K562 (cell line): Measurements from ENCODE around the gene LSP1. TPM values are rescaled to one million over a fixed set of nuclear protein-coding genes. Genes with fewer than 3 reads are reported as not detected.

Experiments
- ATAC-seq: fragments of 200-7000 bp; cut with Tn5 transposase; 3 replicates; pipeline ENCODE4 v1.9.1; 2020; ENCODE audit warnings: moderate library complexity
- BruUV-seq: library from RNA; stranded (reverse); fragments of 400-500 nt; replicated peaks from 2 replicates; lab custom pipeline; 2021; lab: Mats Ljungman, UMichigan
- CTCF ChIA-PET: fragments of 300-600 bp; formaldehyde crosslinking; extraction: SDS; loops from one replicate; lab custom pipeline; 2021; ENCODE audit warnings: low intra/inter-chr PET ratio; lab: Yijun Ruan, JAX
- POLR2A ChIA-PET: fragments of 300-600, 350-650 bp; sonication (Branson Sonifier 250); formaldehyde crosslinking; extraction: SDS; loops from one replicate; lab custom pipeline; 2021; ENCODE audit warnings: antibody characterized with exemption, inconsistent platforms; lab: Yijun Ruan, JAX
- DNase-seq, 4 experiments: peaks; one replicate each; pipeline versions ENCODE4 v3.0.0 to v3.0.0-alpha.2; 2011 to 2018; ENCODE audit warnings: low spot score in 3 of 4, mixed read lengths in 3 of 4; ENCODE audit errors: extremely low read depth in 1 of 4
- FAIRE-seq: peaks from 2 replicates; lab custom pipeline; 2011; peaks lifted over from hg19 to GRCh38; lab: Jason Lieb, UNC
- H2AFZ ChIP-seq: 2 replicates; pipeline ENCODE4 v1.6.0; 2011; ENCODE audit warnings: low read depth, low read length, control low read depth, inconsistent platforms
- H3K27ac ChIP-seq: fragments of 200-600 bp; 3 replicates; pipeline ENCODE4 v1.8.0; 2011; ENCODE audit warnings: low read depth, mild to moderate bottlenecking, control low read depth, inconsistent platforms, low read length, moderate library complexity, mixed read lengths; ENCODE audit errors: extremely low read depth
- H3K27me3 ChIP-seq, 2 experiments: fragments of 300-600 bp in 1 of 2; 2 replicates in 1 of 2; 3 replicates in 1 of 2; pipeline versions ENCODE4 v1.6.0 to v1.8.0; 2011; ENCODE audit warnings: inconsistent platforms in 2 of 2, low read length in 2 of 2, mild to moderate bottlenecking in 1 of 2, mixed read lengths in 1 of 2, moderate library complexity in 1 of 2; ENCODE audit not compliant: control insufficient read depth in 2 of 2, insufficient read depth in 2 of 2
- H3K36me3 ChIP-seq: fragments of 300-600 bp; 3 replicates; pipeline ENCODE4 v1.8.0; 2011; ENCODE audit warnings: mild to moderate bottlenecking, low read length, inconsistent platforms; ENCODE audit not compliant: control insufficient read depth, insufficient read depth
- H3K4me1 ChIP-seq, 2 experiments: fragments of 200-600 bp in 1 of 2; replicated peaks in 1 of 2; 2 replicates in 1 of 2; 3 replicates in 1 of 2; pipeline versions ENCODE4 v1.5.1 to v1.8.0; 2011; ENCODE audit warnings: inconsistent platforms in 2 of 2, low read length in 2 of 2, mild to moderate bottlenecking in 1 of 2, mixed read lengths in 1 of 2, moderate library complexity in 1 of 2; ENCODE audit not compliant: control insufficient read depth in 2 of 2, insufficient read depth in 2 of 2
- H3K4me2 ChIP-seq: 2 replicates; pipeline ENCODE4 v1.6.1; 2011; ENCODE audit warnings: low read length, control low read depth, inconsistent platforms, mixed read lengths; ENCODE audit not compliant: insufficient read depth
- H3K4me3 ChIP-seq: fragments of 200-600 bp; sonication (generic), shearing (Covaris generic); 2 replicates; pipeline ENCODE4 v1.5.1; 2016; ENCODE audit warnings: control low read depth, inconsistent platforms
- H3K79me2 ChIP-seq: fragments of 200-600 bp; 3 replicates; pipeline ENCODE4 v1.8.0; 2011; ENCODE audit warnings: low read length, inconsistent platforms; ENCODE audit not compliant: control insufficient read depth, insufficient read depth
- H3K9ac ChIP-seq, 2 experiments: 2 replicates each; pipeline versions ENCODE4 v1.6.0 to v1.6.1; 2011; ENCODE audit warnings: low read depth in 2 of 2, low read length in 2 of 2, control low read depth in 1 of 2, inconsistent platforms in 1 of 2, mild to moderate bottlenecking in 1 of 2, mixed read lengths in 1 of 2; ENCODE audit not compliant: insufficient read depth in 1 of 2
- H3K9me1 ChIP-seq: one replicate; pipeline ENCODE4 v1.6.0; 2011; ENCODE audit warnings: inconsistent platforms, mild to moderate bottlenecking, low read length, moderate library complexity; ENCODE audit not compliant: control insufficient read depth, insufficient read depth
- H3K9me3 ChIP-seq: replicated peaks from 2 replicates; pipeline ENCODE4 v1.5.1; 2011; ENCODE audit warnings: low read depth, low read length, inconsistent platforms; ENCODE audit not compliant: control insufficient read depth, insufficient read depth
- H4K20me1 ChIP-seq: replicated peaks from 2 replicates; pipeline ENCODE4 v1.6.1; 2011; ENCODE audit warnings: low read length, inconsistent platforms, mixed read lengths; ENCODE audit not compliant: control insufficient read depth, insufficient read depth
- BDP1 ChIP-seq: IDR thresholded peaks from 3 replicates; pipeline ENCODE4 v1.6.1; 2011; ENCODE audit not compliant: insufficient read length, insufficient read depth
- CSDE1 ChIP-seq, 2 experiments: fragments of 450-650 bp; IDR thresholded peaks; 2 replicates each; pipeline ENCODE4 v1.6.1; 2016; ENCODE audit warnings: mild to moderate bottlenecking in 1 of 2
- ERF ChIP-seq: fragments of 450-650 bp; formaldehyde crosslinking; IDR thresholded peaks from 2 replicates; pipeline ENCODE4 v1.4.0; 2020; ENCODE audit warnings: mild to moderate bottlenecking, mixed read lengths
- MAFF ChIP-seq: IDR thresholded peaks from 2 replicates; pipeline ENCODE4 v1.6.1; 2012; ENCODE audit warnings: low read length, improper control_type of control experiment
- NBN ChIP-seq: fragments of 450-650 bp; IDR thresholded peaks from 2 replicates; pipeline ENCODE4 v1.6.1; 2016; ENCODE audit warnings: low read depth, mild to moderate bottlenecking
- POLR2G ChIP-seq: fragments of 200-400 bp; formaldehyde crosslinking; IDR thresholded peaks from 2 replicates; pipeline ENCODE4 v1.6.1; 2017; ENCODE audit warnings: low read depth, mild to moderate bottlenecking, antibody characterized with exemption, low read length, moderate library complexity
- RB1 ChIP-seq: fragments of 450-650 bp; IDR thresholded peaks from 2 replicates; pipeline ENCODE4 v1.6.1; 2017; ENCODE audit warnings: low read depth, mild to moderate bottlenecking
- STAT5A ChIP-seq: IDR thresholded peaks from 2 replicates; pipeline ENCODE4 v1.6.1; 2012; ENCODE audit warnings: low read length, inconsistent platforms, borderline replicate concordance
- TGIF2 ChIP-seq: sonication (generic); formaldehyde crosslinking; IDR thresholded peaks from 2 replicates; pipeline ENCODE4 v1.8.1; 2022; ENCODE audit warnings: mild to moderate bottlenecking, missing genetic modification reagents, moderate library complexity
- ZFX ChIP-seq: sonication (generic); formaldehyde crosslinking; IDR thresholded peaks from 2 replicates; pipeline ENCODE4 v1.8.0; 2022; ENCODE audit warnings: mild to moderate bottlenecking, missing genetic modification reagents, moderate library complexity
- ZNF134 ChIP-seq: fragments of 250-450 bp; sonication (Bioruptor Pico); conservative IDR thresholded peaks from 2 replicates; pipeline ENCODE4 v1.4.0; 2020
- ZNF217 ChIP-seq: sonication (generic); formaldehyde crosslinking; IDR thresholded peaks from 2 replicates; pipeline ENCODE4 v1.8.0; 2022; ENCODE audit warnings: mild to moderate bottlenecking, missing genetic modification reagents
- ZNF561 ChIP-seq: fragments of 450-650 bp; formaldehyde crosslinking; conservative IDR thresholded peaks from 2 replicates; pipeline ENCODE4 v1.4.0; 2020; ENCODE audit warnings: mild to moderate bottlenecking, moderate library complexity
- ZNF589 ChIP-seq: fragments of 200-800 bp; sonication (Bioruptor generic); IDR thresholded peaks from 2 replicates; pipeline ENCODE4 v1.6.1; 2016; ENCODE audit warnings: low read depth, missing genetic modification characterization, missing compliant biosample characterization
- WGBS: fragments of 100-300 bp; shearing (Covaris generic); methylation state at CpG from one replicate; pipeline ENCODE4 v1.1.6; 2016; ENCODE audit warnings: low coverage, mixed read lengths; ENCODE audit not compliant: insufficient coverage; ENCODE audit errors: missing lambda C conversion rate; 5-methylcytosine and 5-hydroxymethylcytosine counted together
- in situ Hi-C: fragments of 300-500 bp; cut with MboI; formaldehyde crosslinking; loops from 4 replicates; pipeline ENCODE4 v1.15.0; 2018; ENCODE audit warnings: inconsistent platforms, mixed read lengths
- intact Hi-C: fragments of 100-400 bp; cut with micrococcal nuclease; formaldehyde crosslinking; loops from 2 replicates; pipeline ENCODE4 v1.14.2; 2022
- polyA plus RNA-seq, 8 experiments: library from polyadenylated mRNA; depleted of rRNA in 4 of 8; stranded (reverse) in 5 of 8; unstranded in 3 of 8; fragments of >200 nt; fragmentation: Nextera tagmentation in 2 of 8; fragmentation: Illumina TruSeq in 1 of 8; extraction: Ambion mirVana in 2 of 8; extraction: Trizol in 1 of 8; gene quantifications; 2 replicates each; pipeline versions ENCODE4 v1.2.1 to v1.2.3, GENCODE V29; 2011 to 2014; ENCODE audit warnings: inconsistent platforms in 1 of 8, missing spikeins in 1 of 8
- total RNA-seq, 7 experiments: library from RNA; depleted of rRNA in 6 of 7; stranded (reverse); fragments of >200 nt in 6 of 7; fragmentation: Illumina TruSeq in 2 of 7; extraction: Trizol in 2 of 7; gene quantifications; 2 replicates each; pipeline versions ENCODE4 v1.2.1 to v1.2.3, GENCODE V29; 2011 to 2021; ENCODE audit warnings: low replicate concordance in 1 of 7
- TF ChIP-seq, protein P1 (sequence below): sonication (generic); formaldehyde crosslinking; IDR thresholded peaks from 2 replicates; pipeline ENCODE4 v1.8.1; 2023; ENCODE audit warnings: mild to moderate bottlenecking, missing genetic modification reagents, moderate library complexity
- TF ChIP-seq, protein P2 (sequence below), 2 experiments: fragments of 450-650 bp; IDR thresholded peaks; 2 replicates each; pipeline ENCODE4 v1.6.1; 2016
- TF ChIP-seq, protein P3 (sequence below): IDR thresholded peaks from 2 replicates; pipeline ENCODE4 v1.6.1; 2016; ENCODE audit warnings: missing genetic modification characterization, missing compliant biosample characterization
- TF ChIP-seq, protein P4 (sequence below): sonication (generic); formaldehyde crosslinking; IDR thresholded peaks from 2 replicates; pipeline ENCODE4 v1.8.0; 2022; ENCODE audit warnings: missing genetic modification reagents, mild to moderate bottlenecking, moderate library complexity, borderline replicate concordance

LSP1 gene
- total and polyA plus RNA-seq, 9 of the 15 experiments (the other 6 are each of a cell fraction or from before 2014, with no cell fraction given): 0.08 to 2.9 (median 0.65) TPM; not detected in 2

DNA sequence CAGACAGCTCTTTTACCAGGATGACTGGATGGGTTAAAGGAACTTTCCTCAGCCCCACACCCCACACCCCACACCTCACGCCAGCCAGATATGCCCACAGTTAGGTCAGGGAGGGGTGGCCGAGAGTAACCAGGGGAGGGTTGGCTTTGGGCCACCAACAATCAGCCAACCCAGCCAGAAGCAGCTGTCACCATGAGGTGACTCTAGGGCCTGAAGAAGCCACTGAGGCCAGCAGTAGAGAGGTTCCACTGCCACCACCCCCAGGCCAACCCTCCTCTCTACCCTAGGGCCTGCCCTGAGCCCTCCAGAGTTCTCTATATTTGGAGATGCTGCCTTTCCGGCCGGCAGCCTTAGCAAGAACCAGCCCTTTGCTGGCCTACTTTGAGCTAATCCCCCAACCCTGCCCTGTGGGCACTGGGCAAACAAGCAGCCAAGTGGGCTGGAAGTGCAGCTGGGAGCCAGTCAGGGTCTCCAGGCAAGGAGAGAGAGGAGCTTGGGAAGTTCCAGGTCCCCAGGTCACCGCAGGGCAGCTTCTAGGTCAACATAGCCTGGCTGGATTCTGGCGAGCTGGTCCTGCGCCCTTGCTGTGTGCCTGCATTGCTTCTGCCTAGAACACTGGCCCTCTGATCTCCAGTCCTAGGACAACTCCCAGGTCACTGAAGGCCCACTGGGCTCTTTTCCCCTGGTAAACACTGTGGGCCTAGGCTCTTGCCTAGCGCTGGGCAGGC, 30.1 kb upstream of the LSP1 start:
- Histone ChIP-seq H3K27me3 (peaks cover 0 to 19% of the 10 kb centered on the region in 2 experiments; a peak in 2 of 5 replicates), H3K4me2 (no peak overlapping the region), H4K20me1 (no peaks in the 10 kb centered on the region; the same call in none of the 2 replicates), H3K9me1 (no peaks in the 10 kb centered on the region), H3K4me1 (peaks cover 0 to 29% of the 10 kb centered on the region in 2 experiments; a peak in 2 of 5 replicates), H3K9me3 (no peaks in the 10 kb centered on the region), H3K9ac (no peak overlapping the region), H3K36me3 (no peaks in the 10 kb centered on the region), H3K79me2 (no peaks in the 10 kb centered on the region), H3K27ac (no peak overlapping the region), H2AFZ (no peak overlapping the region), H3K4me3 (no peak overlapping the region)
- no TSS peak for BruUV-seq
- WGBS: 0% methylated on average over 7 of the region's 8 CpGs
- CTCF ChIA-PET: interaction anchor here (0.8 kb wide), 1 partner anchor 328 kb away, joined by 3 read pairs; no protein-coding TSS in a partner anchor
- TF ChIP-seq ZNF561 (CRISPR knock-in tag): no peak
- TF ChIP-seq MAFF: no peak
- no peak for TF ChIP-seq TGIF2
- TF ChIP-seq, protein P1, sequence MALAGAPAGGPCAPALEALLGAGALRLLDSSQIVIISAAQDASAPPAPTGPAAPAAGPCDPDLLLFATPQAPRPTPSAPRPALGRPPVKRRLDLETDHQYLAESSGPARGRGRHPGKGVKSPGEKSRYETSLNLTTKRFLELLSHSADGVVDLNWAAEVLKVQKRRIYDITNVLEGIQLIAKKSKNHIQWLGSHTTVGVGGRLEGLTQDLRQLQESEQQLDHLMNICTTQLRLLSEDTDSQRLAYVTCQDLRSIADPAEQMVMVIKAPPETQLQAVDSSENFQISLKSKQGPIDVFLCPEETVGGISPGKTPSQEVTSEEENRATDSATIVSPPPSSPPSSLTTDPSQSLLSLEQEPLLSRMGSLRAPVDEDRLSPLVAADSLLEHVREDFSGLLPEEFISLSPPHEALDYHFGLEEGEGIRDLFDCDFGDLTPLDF (CRISPR knock-in tag): no peak
- TF ChIP-seq NBN: no peak
- TF ChIP-seq RB1: no peak
- no peak for TF ChIP-seq STAT5A
- no peak for TF ChIP-seq POLR2G
- no peak for TF ChIP-seq ERF (CRISPR knock-in tag)
- TF ChIP-seq ZFX (CRISPR knock-in tag): no peak
- no peak for TF ChIP-seq ZNF589 (CRISPR knock-in tag)
- no peak for TF ChIP-seq BDP1
- TF ChIP-seq, protein P2, sequence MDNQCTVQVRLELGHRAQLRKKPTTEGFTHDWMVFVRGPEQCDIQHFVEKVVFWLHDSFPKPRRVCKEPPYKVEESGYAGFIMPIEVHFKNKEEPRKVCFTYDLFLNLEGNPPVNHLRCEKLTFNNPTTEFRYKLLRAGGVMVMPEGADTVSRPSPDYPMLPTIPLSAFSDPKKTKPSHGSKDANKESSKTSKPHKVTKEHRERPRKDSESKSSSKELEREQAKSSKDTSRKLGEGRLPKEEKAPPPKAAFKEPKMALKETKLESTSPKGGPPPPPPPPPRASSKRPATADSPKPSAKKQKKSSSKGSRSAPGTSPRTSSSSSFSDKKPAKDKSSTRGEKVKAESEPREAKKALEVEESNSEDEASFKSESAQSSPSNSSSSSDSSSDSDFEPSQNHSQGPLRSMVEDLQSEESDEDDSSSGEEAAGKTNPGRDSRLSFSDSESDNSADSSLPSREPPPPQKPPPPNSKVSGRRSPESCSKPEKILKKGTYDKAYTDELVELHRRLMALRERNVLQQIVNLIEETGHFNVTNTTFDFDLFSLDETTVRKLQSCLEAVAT (IDR thresholded peaks at IDR 0.05): no peak
- TF ChIP-seq ZNF217 (CRISPR knock-in tag): no peak
- TF ChIP-seq, protein P3, sequence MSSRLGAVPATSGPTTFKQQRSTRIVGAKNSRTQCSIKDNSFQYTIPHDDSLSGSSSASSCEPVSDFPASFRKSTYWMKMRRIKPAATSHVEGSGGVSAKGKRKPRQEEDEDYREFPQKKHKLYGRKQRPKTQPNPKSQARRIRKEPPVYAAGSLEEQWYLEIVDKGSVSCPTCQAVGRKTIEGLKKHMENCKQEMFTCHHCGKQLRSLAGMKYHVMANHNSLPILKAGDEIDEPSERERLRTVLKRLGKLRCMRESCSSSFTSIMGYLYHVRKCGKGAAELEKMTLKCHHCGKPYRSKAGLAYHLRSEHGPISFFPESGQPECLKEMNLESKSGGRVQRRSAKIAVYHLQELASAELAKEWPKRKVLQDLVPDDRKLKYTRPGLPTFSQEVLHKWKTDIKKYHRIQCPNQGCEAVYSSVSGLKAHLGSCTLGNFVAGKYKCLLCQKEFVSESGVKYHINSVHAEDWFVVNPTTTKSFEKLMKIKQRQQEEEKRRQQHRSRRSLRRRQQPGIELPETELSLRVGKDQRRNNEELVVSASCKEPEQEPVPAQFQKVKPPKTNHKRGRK: no peak
- no peak for TF ChIP-seq CSDE1 (IDR thresholded peaks at IDR 0.05)
- TF ChIP-seq, protein P4, sequence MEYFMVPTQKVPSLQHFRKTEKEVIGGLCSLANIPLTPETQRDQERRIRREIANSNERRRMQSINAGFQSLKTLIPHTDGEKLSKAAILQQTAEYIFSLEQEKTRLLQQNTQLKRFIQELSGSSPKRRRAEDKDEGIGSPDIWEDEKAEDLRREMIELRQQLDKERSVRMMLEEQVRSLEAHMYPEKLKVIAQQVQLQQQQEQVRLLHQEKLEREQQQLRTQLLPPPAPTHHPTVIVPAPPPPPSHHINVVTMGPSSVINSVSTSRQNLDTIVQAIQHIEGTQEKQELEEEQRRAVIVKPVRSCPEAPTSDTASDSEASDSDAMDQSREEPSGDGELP (CRISPR knock-in tag): no peak
- TF ChIP-seq ZNF134 (CRISPR knock-in tag): no peak
- intact Hi-C loops: no loop called here
- POLR2A ChIA-PET: interaction anchor here (0.6 to 0.8 kb wide), 2 partner anchors 59 to 130 kb away, joined by 3 read pairs; partner anchors contain the start of gene CTSD
- ATAC-seq: no peak
- FAIRE-seq: no peak
- no peak for DNase-seq
- in situ Hi-C loops: loop anchor here (5.0 kb wide), 1 partner anchor 126 kb away; the partner anchor contains the start of gene KRTAP5-6
